HG03039 (cell line): ENCODE results near the gene DNAJA1.
"Not testable (repeated sequence)": the region's sequence is repeated elsewhere in the genome, so short reads cannot be mapped to it uniquely, and the experiment has no call there.

Source experiments
- ATAC-seq: cut with Tn5 transposase; IDR thresholded peaks from one replicate; pipeline ENCODE4 v1.9.1; 2021; ENCODE audit warnings: mild to moderate bottlenecking, moderate library complexity; ENCODE audit not compliant: unreplicated experiment

The DNAJA1 gene

GRCh38 chr9:33080534-33080933, 55.5 kb downstream of the DNAJA1 start:
- no peak for ATAC-seq

- ATAC-seq = no peak
Observed at GRCh38 chr9:33081128-33081851, 56.2 kb downstream of the DNAJA1 start.

GRCh38 chr9:33082128-33082527, 57.1 kb downstream of the DNAJA1 start:
- no peak for ATAC-seq

GRCh38 chr9:33082538-33083326, 57.7 kb downstream of the DNAJA1 start:
- ATAC-seq = no peak

GRCh38 chr9:33085672-33086071, 60.6 kb downstream of the DNAJA1 start:
- ATAC-seq = not testable (repeated sequence)
